Lower leg skin (tissue), 4 donors: ENCODE data around the gene ZDHHC14. TPM values are rescaled to one million over a fixed set of nuclear protein-coding genes. Genes with fewer than 3 reads are reported as not detected.
A peak's percentile ranks its signal among the peaks of the same experiment; 100 is the strongest.

Experiments
- DNase-seq, 2 donors: peaks; one replicate each; pipeline ENCODE4 v3.0.0-alpha.2; 2019; ENCODE audit warnings: low spot score in 2 of 2
- H3K4me3 ChIP-seq: fragments of 200-600 bp; sonication (generic); 2 replicates; pipeline ENCODE4 v1.5.1; 2017; ENCODE audit warnings: mild to moderate bottlenecking, low read depth; ENCODE audit not compliant: poor library complexity, severe bottlenecking
- CTCF ChIP-seq, 3 donors: fragments of 450-650 bp; IDR thresholded peaks; one replicate each; pipeline ENCODE4 v1.5.1; 2016; ENCODE audit warnings: antibody characterized with exemption in 3 of 3, mild to moderate bottlenecking in 3 of 3, moderate library complexity in 2 of 3
- POLR2A ChIP-seq, 2 donors: fragments of 450-650 bp; IDR thresholded peaks; one replicate each; pipeline ENCODE4 v1.6.1; 2016 to 2017; ENCODE audit warnings: antibody characterized with exemption in 2 of 2, mild to moderate bottlenecking in 1 of 2, moderate library complexity in 1 of 2
- WGBS, 2 donors: methylation state at CpG; one replicate each; pipeline ENCODE4 v1.1.5; 2018; 5-methylcytosine and 5-hydroxymethylcytosine counted together
- intact Hi-C: fragments of 100-400 bp; cut with DNase I; formaldehyde crosslinking; loops from one replicate; pipeline ENCODE4 v1.15.0; 2023; ENCODE audit warnings: low total_unique reads
- total RNA-seq, 4 donors: library from RNA; depleted of rRNA; stranded (reverse); fragments of >200 nt; gene quantifications; one replicate each; pipeline ENCODE4 v1.1.0, GENCODE V29; 2016

ZDHHC14 gene
- total RNA-seq, 4 donors from 2014 or later = 4.5 to 8.3 (median 6.1) TPM

GRCh38 chr6:157674061-157674460 lies 293.1 kb downstream of the ZDHHC14 start:
- DNase-seq = peak in 1 of 2 donors; percentile 25
- H3K4me3 ChIP-seq = no peak overlapping the region
- WGBS, 2 donors = 88 to 92% methylated on average over 8 of the region's 8 CpGs
- intact Hi-C loops = no loop called here
- no peak for TF ChIP-seq CTCF (IDR thresholded peaks at IDR 0.05)

- intact Hi-C loops = no loop called here
- no peak overlapping the region for H3K4me3 ChIP-seq
- no peak for TF ChIP-seq POLR2A (IDR thresholded peaks at IDR 0.05)
- DNase-seq = peak in 1 of 2 donors; percentile 57
- WGBS, 2 donors = 79 to 90% methylated on average over 7 of the region's 7 CpGs
Observed at GRCh38 chr6:157675831-157676230, 294.8 kb downstream of the ZDHHC14 start.

- TF ChIP-seq CTCF (IDR thresholded peaks at IDR 0.05) (no peak), POLR2A (IDR thresholded peaks at IDR 0.05) (no peak)
- no peak overlapping the region for H3K4me3 ChIP-seq
- intact Hi-C loops = no loop called here
- peak in 1 of 2 donors; percentile 60 for DNase-seq
- 90% methylated on average over 6 of the region's 7 CpGs for WGBS, 2 donors
Observed at GRCh38 chr6:157676241-157676640, 295.3 kb downstream of the ZDHHC14 start.

GRCh38 chr6:157677235-157677634 lies 296.2 kb downstream of the ZDHHC14 start:
- no peak overlapping the region for H3K4me3 ChIP-seq
- TF ChIP-seq POLR2A (IDR thresholded peaks at IDR 0.05) (no peak), CTCF (IDR thresholded peaks at IDR 0.05) (no peak)
- intact Hi-C loops = no loop called here
- DNase-seq = no peak
- WGBS, 2 donors = 89 to 90% methylated on average over 4 of the region's 4 CpGs

GRCh38 chr6:157679605-157680580 lies 298.9 kb downstream of the ZDHHC14 start:
- no peak for TF ChIP-seq CTCF (IDR thresholded peaks at IDR 0.05)
- TF ChIP-seq POLR2A (IDR thresholded peaks at IDR 0.05) = no peak
- H3K4me3 ChIP-seq = no peak overlapping the region
- DNase-seq = no peak
- WGBS, 2 donors = 76 to 91% methylated on average over 8 of the region's 8 CpGs
- intact Hi-C loops = no loop called here

GRCh38 chr6:157681041-157681650 lies 300.2 kb downstream of the ZDHHC14 start:
- intact Hi-C loops = no loop called here
- no peak for TF ChIP-seq CTCF (IDR thresholded peaks at IDR 0.05)
- TF ChIP-seq POLR2A (IDR thresholded peaks at IDR 0.05) = no peak
- DNase-seq = no peak
- H3K4me3 ChIP-seq = no peak overlapping the region
- 62 to 69% methylated on average over 18 of the region's 18 CpGs for WGBS, 2 donors
